Ishikawa (cell line): Measurements from ENCODE around the gene PHF3.

Source experiments
- CEBPB ChIP-seq: IDR thresholded peaks from 2 replicates; pipeline ENCODE4 v1.6.1; 2012
- EGR1 ChIP-seq: IDR thresholded peaks from 2 replicates; pipeline ENCODE4 v1.6.1; 2012
- EP300 ChIP-seq: IDR thresholded peaks from 2 replicates; pipeline ENCODE4 v1.6.1; 2012; ENCODE audit warnings: borderline replicate concordance
- TAF1 ChIP-seq: IDR thresholded peaks from 2 replicates; pipeline ENCODE4 v1.6.1; 2012; ENCODE audit warnings: low read depth, mild to moderate bottlenecking
- YY1 ChIP-seq: IDR thresholded peaks from 2 replicates; pipeline ENCODE4 v1.6.1; 2012; ENCODE audit warnings: low read depth
- ZBTB7A ChIP-seq: IDR thresholded peaks from 2 replicates; pipeline ENCODE4 v1.6.1; 2012; ENCODE audit warnings: low read depth
- TF ChIP-seq, protein P1 (sequence below): IDR thresholded peaks from 2 replicates; pipeline ENCODE4 v1.6.1; 2012; ENCODE audit warnings: low read depth, mild to moderate bottlenecking

DNA sequence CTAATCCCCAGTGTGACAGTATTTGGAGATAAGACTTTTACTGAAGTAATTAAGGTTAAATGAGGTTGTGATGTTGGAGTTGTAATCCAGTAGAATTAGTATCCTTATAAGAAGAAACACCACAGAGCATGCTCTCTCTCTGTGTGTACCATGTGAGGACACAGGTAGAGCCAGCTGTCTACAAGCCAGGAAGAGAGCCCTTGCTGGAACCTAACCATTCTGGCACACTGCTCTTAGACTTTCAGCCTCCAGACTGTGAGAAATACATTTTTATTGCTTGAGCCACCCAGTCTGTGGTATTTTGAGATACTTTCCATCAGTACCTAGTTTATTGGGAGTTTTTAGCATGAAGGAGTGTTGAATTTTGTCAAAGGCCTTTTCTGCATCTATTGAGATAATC is 110.2 kb downstream of the PHF3 start:
- TF ChIP-seq EP300: no peak
- TF ChIP-seq TAF1: no peak
- no peak for TF ChIP-seq YY1
- TF ChIP-seq CEBPB: no peak
- TF ChIP-seq EGR1: no peak
- TF ChIP-seq ZBTB7A: no peak
- TF ChIP-seq, protein P1, sequence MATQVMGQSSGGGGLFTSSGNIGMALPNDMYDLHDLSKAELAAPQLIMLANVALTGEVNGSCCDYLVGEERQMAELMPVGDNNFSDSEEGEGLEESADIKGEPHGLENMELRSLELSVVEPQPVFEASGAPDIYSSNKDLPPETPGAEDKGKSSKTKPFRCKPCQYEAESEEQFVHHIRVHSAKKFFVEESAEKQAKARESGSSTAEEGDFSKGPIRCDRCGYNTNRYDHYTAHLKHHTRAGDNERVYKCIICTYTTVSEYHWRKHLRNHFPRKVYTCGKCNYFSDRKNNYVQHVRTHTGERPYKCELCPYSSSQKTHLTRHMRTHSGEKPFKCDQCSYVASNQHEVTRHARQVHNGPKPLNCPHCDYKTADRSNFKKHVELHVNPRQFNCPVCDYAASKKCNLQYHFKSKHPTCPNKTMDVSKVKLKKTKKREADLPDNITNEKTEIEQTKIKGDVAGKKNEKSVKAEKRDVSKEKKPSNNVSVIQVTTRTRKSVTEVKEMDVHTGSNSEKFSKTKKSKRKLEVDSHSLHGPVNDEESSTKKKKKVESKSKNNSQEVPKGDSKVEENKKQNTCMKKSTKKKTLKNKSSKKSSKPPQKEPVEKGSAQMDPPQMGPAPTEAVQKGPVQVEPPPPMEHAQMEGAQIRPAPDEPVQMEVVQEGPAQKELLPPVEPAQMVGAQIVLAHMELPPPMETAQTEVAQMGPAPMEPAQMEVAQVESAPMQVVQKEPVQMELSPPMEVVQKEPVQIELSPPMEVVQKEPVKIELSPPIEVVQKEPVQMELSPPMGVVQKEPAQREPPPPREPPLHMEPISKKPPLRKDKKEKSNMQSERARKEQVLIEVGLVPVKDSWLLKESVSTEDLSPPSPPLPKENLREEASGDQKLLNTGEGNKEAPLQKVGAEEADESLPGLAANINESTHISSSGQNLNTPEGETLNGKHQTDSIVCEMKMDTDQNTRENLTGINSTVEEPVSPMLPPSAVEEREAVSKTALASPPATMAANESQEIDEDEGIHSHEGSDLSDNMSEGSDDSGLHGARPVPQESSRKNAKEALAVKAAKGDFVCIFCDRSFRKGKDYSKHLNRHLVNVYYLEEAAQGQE: no peak
